ENCODE data around the gene GLI1. TPM values are rescaled to one million over a fixed set of nuclear protein-coding genes. Genes with fewer than 3 reads are reported as not detected.

GLI1 gene
- total RNA-seq, 2 experiments from 2014 or later = 0.31 to 0.85 TPM

DNA sequence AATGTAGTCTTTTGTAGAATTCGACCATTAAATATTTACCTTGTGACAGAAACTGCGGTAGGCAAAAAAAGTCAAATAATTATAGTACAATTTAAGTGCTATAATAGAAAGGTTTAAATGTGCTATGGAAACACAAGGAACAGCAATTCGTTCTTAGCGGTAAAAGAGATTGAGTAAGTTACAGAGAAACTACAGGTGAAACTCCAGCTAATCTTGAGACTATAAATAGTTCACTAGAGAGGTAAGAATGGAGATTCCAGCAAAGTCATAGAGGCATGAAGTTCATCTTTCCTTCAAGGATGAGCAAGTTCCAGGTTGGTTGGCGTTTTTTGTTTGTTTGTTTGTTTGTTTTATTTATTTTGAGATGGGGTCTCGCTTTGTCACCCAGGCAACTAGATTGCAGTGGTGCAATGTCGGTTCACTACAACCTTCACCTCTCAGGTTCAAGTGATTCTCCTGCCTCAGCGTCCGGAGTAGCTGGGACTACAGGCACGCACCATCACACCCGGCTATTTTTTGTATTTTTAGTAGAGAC lies 27.9 kb upstream of the GLI1 start:
- Histone ChIP-seq H3K9me3 (ENCODE audit: control insufficient read depth in 1 of 2, insufficient read depth in 1 of 2, low read length in 2 of 2) (no peaks in the 10 kb centered on the region), H3K4me3 (ENCODE audit: low read length) (peak overlapping the region; percentile 70), H3K27ac (ENCODE audit: low read depth in 1 of 2, low read length in 2 of 2) (peak overlapping the region; percentile 82 to 94), H3K27me3 (ENCODE audit: control insufficient read depth in 1 of 2, insufficient read depth in 2 of 2, low read length in 2 of 2) (no peaks in the 10 kb centered on the region), H3K36me3 (ENCODE audit: insufficient read depth, low read length) (no peaks in the 10 kb centered on the region), H3K4me1 (ENCODE audit: insufficient read depth, low read length) (peaks cover 29% of the 10 kb centered on the region)
- peaks cover 15% of the 10 kb centered on the region for H3K36me3 Mint-ChIP-seq (ENCODE audit: low read depth)
- H3K27me3 Mint-ChIP-seq = no peaks in the 10 kb centered on the region
- H3K27ac Mint-ChIP-seq = peak overlapping the region; percentile 99
- H3K4me3 Mint-ChIP-seq = peak overlapping the region; percentile 97
- ATAC-seq (ENCODE audit: poor library complexity) (no peak), DNase-seq (no peak)
- ChIA-PET CTCF (interaction anchor here (1.3 to 2.0 kb wide), 2 partner anchors 24 to 27 kb away, joined by 3 to 6 read pairs; partner anchors contain the start of gene GLI1), POLR2A (interaction anchor here (1.3 kb wide), 1 partner anchor 27 kb away, joined by 7 read pairs; the partner anchor contains the start of gene GLI1)
- intact Hi-C loops (cut with DNase I, micrococcal nuclease) = no loop called here
- peaks cover 36% of the 10 kb centered on the region for H3K4me1 Mint-ChIP-seq (ENCODE audit: low read depth)
- H3K9me3 Mint-ChIP-seq = no peaks in the 10 kb centered on the region
- TF ChIP-seq CTCF (IDR thresholded peaks at IDR 0.05) = no peak

- Histone ChIP-seq H3K27me3 (ENCODE audit: control insufficient read depth in 1 of 2, insufficient read depth in 2 of 2, low read length in 2 of 2) (no peaks in the 10 kb centered on the region), H3K9me3 (ENCODE audit: control insufficient read depth in 1 of 2, insufficient read depth in 1 of 2, low read length in 2 of 2) (no peaks in the 10 kb centered on the region), H3K27ac (ENCODE audit: low read depth in 1 of 2, low read length in 2 of 2) (no peak overlapping the region), H3K4me1 (ENCODE audit: insufficient read depth, low read length) (peaks cover 25% of the 10 kb centered on the region), H3K4me3 (ENCODE audit: low read length) (no peak overlapping the region), H3K36me3 (ENCODE audit: insufficient read depth, low read length) (no peaks in the 10 kb centered on the region)
- Mint-ChIP-seq H3K4me3 (no peak overlapping the region), H3K36me3 (ENCODE audit: low read depth) (peaks cover 15% of the 10 kb centered on the region), H3K27me3 (no peaks in the 10 kb centered on the region), H3K4me1 (ENCODE audit: low read depth) (peaks cover 25% of the 10 kb centered on the region), H3K27ac (no peak overlapping the region), H3K9me3 (no peaks in the 10 kb centered on the region)
- ChIA-PET POLR2A (interaction anchor here (0.9 to 2.0 kb wide), 2 partner anchors 25 to 44 kb away, joined by 3 to 8 read pairs; partner anchors contain the start of gene GLI1), CTCF (interaction anchor here (0.9 to 1.1 kb wide), 2 partner anchors 26 to 194 kb away, joined by 3 to 5 read pairs; partner anchors contain the start of gene GLI1)
- intact Hi-C loops (cut with DNase I, micrococcal nuclease) = no loop called here
- no peak for ATAC-seq (ENCODE audit: poor library complexity)
- no peak for DNase-seq
- TF ChIP-seq CTCF (IDR thresholded peaks at IDR 0.05) = no peak
Measured at GRCh38 chr12:57433370-57433769, 26.2 kb upstream of the GLI1 start.

DNA sequence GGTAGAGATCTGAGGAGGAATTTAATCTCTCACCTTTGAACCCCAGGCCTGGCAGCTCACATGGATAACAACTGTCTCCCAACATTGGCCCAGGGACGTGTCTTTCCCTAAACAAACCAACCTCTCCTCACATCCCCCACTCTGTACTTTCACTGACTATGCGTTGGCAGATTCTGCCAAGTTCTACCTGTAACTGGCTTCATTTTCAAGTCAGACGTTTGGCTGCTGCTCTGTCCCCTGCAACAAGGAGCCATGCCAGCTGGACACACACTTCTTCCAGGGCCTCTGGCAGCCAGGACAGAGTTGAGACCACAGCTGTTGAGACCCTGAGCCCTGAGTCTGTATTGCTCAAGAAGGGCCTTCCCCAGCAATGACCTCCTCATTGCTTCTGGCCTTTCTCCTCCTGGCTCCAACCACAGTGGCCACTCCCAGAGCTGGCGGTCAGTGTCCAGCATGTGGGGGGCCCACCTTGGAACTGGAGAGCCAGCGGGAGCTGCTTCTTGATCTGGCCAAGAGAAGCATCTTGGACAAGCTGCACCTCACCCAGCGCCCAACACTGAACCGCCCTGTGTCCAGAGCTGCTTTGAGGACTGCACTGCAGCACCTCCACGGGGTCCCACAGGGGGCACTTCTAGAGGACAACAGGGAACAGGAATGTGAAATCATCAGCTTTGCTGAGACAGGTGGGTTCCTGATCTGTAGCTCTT lies 24.9 kb upstream of the GLI1 start, which contains the start of gene INHBC:
Gene INHBC (plus strand): TSS at position 268 of the 707 bp plus-strand sequence. CDS start 103 bp downstream, at position 371.
- no peak for TF ChIP-seq CTCF (IDR thresholded peaks at IDR 0.05)
- Mint-ChIP-seq H3K36me3 (ENCODE audit: low read depth) (peaks cover 11% of the 10 kb centered on the region), H3K27me3 (no peaks in the 10 kb centered on the region), H3K27ac (peak within 1 kb of the TSS; percentile 12), H3K9me3 (no peaks in the 10 kb centered on the region), H3K4me3 (peak within 1 kb of the TSS; percentile 62), H3K4me1 (ENCODE audit: low read depth) (peaks cover 18% of the 10 kb centered on the region)
- Histone ChIP-seq H3K4me3 (ENCODE audit: low read length) (no peak within 1 kb of the TSS), H3K27me3 (ENCODE audit: control insufficient read depth in 1 of 2, insufficient read depth in 2 of 2, low read length in 2 of 2) (no peaks in the 10 kb centered on the region), H3K4me1 (ENCODE audit: insufficient read depth, low read length) (peaks cover 15% of the 10 kb centered on the region), H3K9me3 (ENCODE audit: control insufficient read depth in 1 of 2, insufficient read depth in 1 of 2, low read length in 2 of 2) (no peaks in the 10 kb centered on the region), H3K36me3 (ENCODE audit: insufficient read depth, low read length) (no peaks in the 10 kb centered on the region), H3K27ac (ENCODE audit: low read depth in 1 of 2, low read length in 2 of 2) (no peak within 1 kb of the TSS)
- ChIA-PET POLR2A (interaction anchor here (2.0 kb wide), 1 partner anchor 24 kb away, joined by 8 read pairs; the partner anchor contains the start of gene GLI1), CTCF (no interaction called here)
- DNase-seq (no peak), ATAC-seq (ENCODE audit: poor library complexity) (no peak)
- intact Hi-C loops (cut with DNase I, micrococcal nuclease) = loop anchor here in 1 of 2 experiments (2.0 kb wide), 1 partner anchor 20 kb away; the partner anchor contains the start of gene INHBE

Measured in CD4-positive, alpha-beta T cell (primary cell).